GM12878 (cell line): ENCODE data around the gene SLC39A7. TPM values are rescaled to one million over a fixed set of nuclear protein-coding genes. Genes with fewer than 3 reads are reported as not detected.

Experiments used
- ATAC-seq: fragments of 200-7000 bp; cut with Tn5 transposase; 3 replicates; pipeline ENCODE4 v1.9.1; 2020; ENCODE audit warnings: mild to moderate bottlenecking, moderate library complexity
- BruUV-seq: library from RNA; stranded (reverse); fragments of 400-500 nt; replicated peaks from 2 replicates; lab custom pipeline; 2021; lab: Mats Ljungman, UMichigan
- CTCF ChIA-PET: fragments of 300-600 bp; sonication (Branson Sonifier 250); formaldehyde crosslinking; extraction: SDS; loops from one replicate; lab custom pipeline; 2021; ENCODE audit warnings: inconsistent platforms; lab: Yijun Ruan, JAX
- POLR2A ChIA-PET: fragments of 350-600 bp; formaldehyde crosslinking; extraction: SDS; loops from one replicate; lab custom pipeline; 2021; ENCODE audit warnings: inconsistent platforms; lab: Charles Lee
- RAD21 ChIA-PET: fragments of 300-600 bp; sonication (Branson Sonifier 250); formaldehyde crosslinking; loops from one replicate; lab custom pipeline; 2023; ENCODE audit warnings: antibody characterized with exemption; ENCODE audit not compliant: unreplicated experiment; lab: Charles Lee
- SMC1A ChIA-PET: fragments of 300-600 bp; sonication (Branson Sonifier 250); formaldehyde crosslinking; loops from one replicate; lab custom pipeline; 2023; ENCODE audit not compliant: unreplicated experiment, uncharacterized antibody; lab: Charles Lee
- DNase-seq: peaks from one replicate; pipeline ENCODE4 v3.0.0-alpha.2; 2011; ENCODE audit warnings: low read depth, low spot score
- FAIRE-seq: peaks from 3 replicates; lab custom pipeline; 2011; peaks lifted over from hg19 to GRCh38; lab: Jason Lieb, UNC
- H2AFZ ChIP-seq: 2 replicates; pipeline ENCODE4 v1.6.0; 2011; ENCODE audit warnings: low read depth, low read length, control low read depth; ENCODE audit not compliant: control insufficient read depth
- H3K27ac ChIP-seq: 2 replicates; pipeline ENCODE4 v1.5.1; 2011; ENCODE audit warnings: control low read depth; ENCODE audit not compliant: control insufficient read depth, insufficient read depth
- H3K27me3 ChIP-seq, 2 experiments: replicated peaks in 1 of 2; 2 replicates each; pipeline versions ENCODE4 v1.6.0 to v1.6.1; 2011; ENCODE audit warnings: low read length in 1 of 2; ENCODE audit not compliant: control insufficient read depth in 2 of 2, insufficient read depth in 2 of 2
- H3K36me3 ChIP-seq, 2 experiments: 2 replicates each; pipeline ENCODE4 v1.5.1; 2011; ENCODE audit warnings: low read length in 1 of 2; ENCODE audit not compliant: control insufficient read depth in 2 of 2, insufficient read depth in 2 of 2
- H3K4me1 ChIP-seq: 2 replicates; pipeline ENCODE4 v1.6.1; 2011; ENCODE audit warnings: mild to moderate bottlenecking, low read length, moderate library complexity, mixed read lengths; ENCODE audit not compliant: control insufficient read depth, insufficient read depth
- H3K4me2 ChIP-seq: 2 replicates; pipeline ENCODE4 v1.6.0; 2011; ENCODE audit warnings: control low read depth; ENCODE audit not compliant: control insufficient read depth, insufficient read depth
- H3K4me3 ChIP-seq: fragments of 200-600 bp; sonication (generic); 2 replicates; pipeline ENCODE4 v1.5.1; 2016
- H3K79me2 ChIP-seq: 2 replicates; pipeline ENCODE4 v1.6.0; 2011; ENCODE audit warnings: low read length; ENCODE audit not compliant: control insufficient read depth, insufficient read depth
- H3K9ac ChIP-seq: 2 replicates; pipeline ENCODE4 v1.8.0; 2011; ENCODE audit warnings: low read length, control low read depth, mixed read lengths; ENCODE audit not compliant: control insufficient read depth, insufficient read depth
- H3K9me3 ChIP-seq: replicated peaks from 3 replicates; pipeline ENCODE4 v1.5.1; 2011; ENCODE audit warnings: mild to moderate bottlenecking, low read length; ENCODE audit not compliant: control insufficient read depth, insufficient read depth
- H4K20me1 ChIP-seq: 2 replicates; pipeline ENCODE4 v1.6.0; 2011; ENCODE audit not compliant: control insufficient read depth, insufficient read depth
- BHLHE40 ChIP-seq, 2 experiments: fragments of 450-650 bp in 1 of 2; IDR thresholded peaks; 2 replicates each; pipeline ENCODE4 v1.6.1; 2011 to 2017; ENCODE audit warnings: low read depth in 2 of 2, borderline replicate concordance in 1 of 2, improper control_type of control experiment in 1 of 2, low read length in 1 of 2, mild to moderate bottlenecking in 1 of 2
- BMI1 ChIP-seq: fragments of 450-650 bp; IDR thresholded peaks from 2 replicates; pipeline ENCODE4 v1.6.1; 2016; ENCODE audit warnings: mild to moderate bottlenecking, moderate library complexity, borderline replicate concordance
- NFXL1 ChIP-seq: fragments of 450-650 bp; IDR thresholded peaks from 2 replicates; pipeline ENCODE4 v1.6.1; 2017; ENCODE audit warnings: antibody characterized with exemption, mild to moderate bottlenecking, borderline replicate concordance
- PML ChIP-seq: IDR thresholded peaks from 2 replicates; pipeline ENCODE4 v1.6.1; 2012; ENCODE audit warnings: low read length, inconsistent platforms
- RUNX3 ChIP-seq: IDR thresholded peaks from 2 replicates; pipeline ENCODE4 v1.6.1; 2012; ENCODE audit warnings: low read length, inconsistent platforms
- SMAD1 ChIP-seq: fragments of 450-650 bp; IDR thresholded peaks from 2 replicates; pipeline ENCODE4 v1.6.1; 2018; ENCODE audit warnings: mild to moderate bottlenecking, low read depth; ENCODE audit not compliant: partially characterized antibody
- SMARCA5 ChIP-seq: fragments of 450-650 bp; IDR thresholded peaks from 2 replicates; pipeline ENCODE4 v1.6.1; 2017; ENCODE audit warnings: mild to moderate bottlenecking
- SP1 ChIP-seq: IDR thresholded peaks from one replicate; pipeline ENCODE4 v1.6.1; 2011; ENCODE audit warnings: low read depth, low read length
- STAT1 ChIP-seq: fragments of 450-650 bp; conservative IDR thresholded peaks from 2 replicates; pipeline ENCODE4 v1.6.1; 2014; ENCODE audit warnings: antibody characterized with exemption, mild to moderate bottlenecking
- TAF1 ChIP-seq: IDR thresholded peaks from 2 replicates; pipeline ENCODE4 v1.6.1; 2011; ENCODE audit warnings: mild to moderate bottlenecking, low read depth, low read length, borderline replicate concordance
- TCF7 ChIP-seq: IDR thresholded peaks from 2 replicates; pipeline ENCODE4 v1.6.1; 2014; ENCODE audit warnings: antibody characterized with exemption, borderline replicate concordance
- ZBTB4 ChIP-seq: fragments of 450-650 bp; formaldehyde crosslinking; IDR thresholded peaks from 2 replicates; pipeline ENCODE4 v1.4.0; 2022; ENCODE audit warnings: mild to moderate bottlenecking, moderate library complexity
- ZNF274 ChIP-seq: IDR thresholded peaks from one replicate; pipeline ENCODE4 v1.8.0; 2011; ENCODE audit not compliant: insufficient read length, insufficient read depth
- whole genome bisulfite sequencing: methylation state at CpG from one replicate; pipeline ENCODE4 v1.1.6; 2016; ENCODE audit warnings: low lambda C conversion rate; ENCODE audit not compliant: insufficient replicate concordance, insufficient coverage; ENCODE audit errors: missing lambda C conversion rate; 5-methylcytosine and 5-hydroxymethylcytosine counted together
- in situ Hi-C: fragments of 300-500 bp; cut with MboI; formaldehyde crosslinking; loops from 9 replicates; pipeline ENCODE4 v1.14.3; 2018; ENCODE audit warnings: mixed read lengths
- intact Hi-C: fragments of 100-400 bp; cut with micrococcal nuclease; formaldehyde crosslinking; loops from one replicate; pipeline ENCODE4 v1.14.2; 2022; ENCODE audit not compliant: unreplicated experiment
- polyA plus RNA-seq, 11 experiments: library from polyadenylated mRNA; depleted of rRNA in 4 of 11; unstranded in 6 of 11; stranded (reverse) in 5 of 11; fragments of >200 nt; fragmentation: Nextera tagmentation in 4 of 11; fragmentation: Illumina TruSeq in 1 of 11; extraction: Ambion mirVana in 4 of 11; extraction: Trizol in 1 of 11; gene quantifications; 1 replicate in 1 of 11; 2 replicates in 10 of 11; pipeline versions ENCODE4 v1.2.1 to v1.2.3, GENCODE V29; 2011 to 2016; ENCODE audit warnings: inconsistent platforms in 2 of 11, missing spikeins in 2 of 11, low read depth in 1 of 11
- total RNA-seq, 4 experiments: library from RNA; depleted of rRNA in 3 of 4; stranded (reverse); fragments of >200 nt in 3 of 4; fragmentation: Illumina TruSeq in 1 of 4; extraction: Trizol in 1 of 4; gene quantifications; 2 replicates each; pipeline versions ENCODE4 v1.2.1 to v1.2.3, GENCODE V29; 2013 to 2021

SLC39A7 gene
- total and polyA plus RNA-seq, 10 of the 15 experiments (the other 5 are each of a cell fraction or from before 2014, with no cell fraction given) = 7.3 to 63.1 (median 40.6) TPM

- RAD21 ChIA-PET = no interaction called here
- SMC1A ChIA-PET = no interaction called here
- CTCF ChIA-PET = interaction anchor here (0.6 kb wide), 1 partner anchor 53 kb away, joined by 3 read pairs; no protein-coding TSS in a partner anchor
- peak overlapping the region; percentile 95 for H3K4me3 ChIP-seq
- no peaks in the 10 kb centered on the region for H3K27me3 ChIP-seq
- WGBS = 91% methylated on average over 6 of the region's 6 CpGs
- no TSS peak for BruUV-seq
- intact Hi-C loops = loop anchor here (10.0 kb wide), 1 partner anchor 373 kb away; no protein-coding TSS in a partner anchor
- TF ChIP-seq BMI1 = no peak
- TF ChIP-seq TAF1 = no peak
- no peak for TF ChIP-seq RUNX3
- no peak for TF ChIP-seq STAT1
- H3K4me1 ChIP-seq = peaks cover 39% of the 10 kb centered on the region
- H2AFZ ChIP-seq = no peak overlapping the region
- peaks cover 8 to 24% of the 10 kb centered on the region in 2 experiments for H3K36me3 ChIP-seq
- H3K9ac ChIP-seq = peak overlapping the region; percentile 99
- FAIRE-seq (no peak), ATAC-seq (no peak), DNase-seq (no peak)
- POLR2A ChIA-PET = no interaction called here
- in situ Hi-C loops = no loop called here
- peak overlapping the region; percentile 99; the same call in 1 of the 2 replicates for H3K27ac ChIP-seq
- H3K9me3 ChIP-seq = no peaks in the 10 kb centered on the region
- H3K79me2 ChIP-seq = peaks cover 33% of the 10 kb centered on the region
- no peaks in the 10 kb centered on the region for H4K20me1 ChIP-seq
- peak overlapping the region; percentile 100 for H3K4me2 ChIP-seq
These were observed 1.3 kb downstream of the SLC39A7 start for GRCh38 chr6:33201935-33202334.

- ChIA-PET SMC1A (interaction anchor here (0.7 kb wide), 1 partner anchor 68 kb away, joined by 4 read pairs; the partner anchor contains the start of gene VPS52), POLR2A (interaction anchor here (0.7 kb wide), 1 partner anchor 59 kb away, joined by 4 read pairs; no protein-coding TSS in a partner anchor), RAD21 (no interaction called here), CTCF (no interaction called here)
- WGBS = 78% methylated on average over 6 of the region's 6 CpGs
- Histone ChIP-seq H3K36me3 (peaks cover 8 to 16% of the 10 kb centered on the region in 2 experiments), H3K4me3 (no peak overlapping the region), H3K4me1 (peaks cover 32% of the 10 kb centered on the region), H3K9me3 (no peaks in the 10 kb centered on the region), H3K27ac (no peak overlapping the region), H3K9ac (no peak overlapping the region), H2AFZ (no peak overlapping the region), H3K27me3 (no peaks in the 10 kb centered on the region), H3K79me2 (peaks cover 33% of the 10 kb centered on the region), H4K20me1 (no peaks in the 10 kb centered on the region), H3K4me2 (peak overlapping the region; percentile 100)
- no peak for FAIRE-seq
- no peak for DNase-seq
- in situ Hi-C loops = no loop called here
- TF ChIP-seq TCF7 (no peak), ZNF274 (no peak), SP1 (no peak), NFXL1 (no peak), ZBTB4 (CRISPR knock-in tag) (no peak), SMAD1 (no peak), PML (no peak), SMARCA5 (no peak), BHLHE40 (IDR thresholded peaks at IDR 0.05; ENCODE audit: borderline replicate concordance in 1 of 2, low read depth in 2 of 2, low read length in 1 of 2) (no peak)
- no peak for ATAC-seq
- intact Hi-C loops = loop anchor here (10.0 kb wide), 1 partner anchor 372 kb away; no protein-coding TSS in a partner anchor
- BruUV-seq = no TSS peak
These were observed 2.1 kb downstream of the SLC39A7 start for GRCh38 chr6:33202799-33203198.
